GM10266 (cell line): ENCODE data around the gene CENPN.
A peak's percentile ranks its signal among the peaks of the same experiment; 100 is the strongest.

Experiments
- DNase-seq: peaks from one replicate; pipeline ENCODE4 v3.0.0; 2012; ENCODE audit errors: extremely low spot score
- CTCF ChIP-seq: IDR thresholded peaks from 2 replicates; pipeline ENCODE4 v1.5.1; 2012; ENCODE audit warnings: mild to moderate bottlenecking, low read depth; ENCODE audit not compliant: control insufficient read depth, insufficient read depth; ENCODE audit errors: missing control alignments

The CENPN gene

GRCh38 chr16:81006813-81007695 lies at the start of gene CENPN, which contains the start of gene CMC2:
CENPN (plus strand) TSS chr16:81007214; CDS start chr16:81011940, 4,726 bp downstream.
CMC2 (minus strand) TSS chr16:81006885; CDS start chr16:80997394, 9,491 bp downstream.
- TF ChIP-seq CTCF = no peak
- peak; percentile 90 for DNase-seq

DNA sequence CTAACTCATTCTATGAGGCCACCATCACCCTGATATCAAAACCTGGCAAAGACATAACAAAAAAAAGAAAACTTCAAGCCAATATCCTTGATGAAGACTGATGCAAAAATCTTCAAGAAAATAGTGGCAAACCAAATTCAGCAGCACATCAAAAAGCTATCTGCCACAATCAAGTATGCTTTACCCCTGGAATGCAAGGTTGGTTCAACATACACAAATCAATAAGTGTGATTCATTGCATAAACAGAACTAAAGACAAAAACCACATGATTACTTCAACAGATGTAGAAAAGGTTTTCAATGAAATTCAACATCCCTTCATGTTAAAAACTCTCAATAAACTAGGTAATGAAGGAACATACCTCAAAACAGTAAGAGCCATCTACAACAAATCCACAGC lies 48.7 kb upstream of the CENPN start:
- no peak for DNase-seq
- TF ChIP-seq CTCF = no peak

- DNase-seq = no peak
- no peak for TF ChIP-seq CTCF
Observed at GRCh38 chr16:80962879-80963278, 44.1 kb upstream of the CENPN start.

- TF ChIP-seq CTCF = no peak
- no peak for DNase-seq
Observed at GRCh38 chr16:80964351-80964750, 42.7 kb upstream of the CENPN start.

- no peak for DNase-seq
- no peak for TF ChIP-seq CTCF
Observed at GRCh38 chr16:80966617-80967016, 40.4 kb upstream of the CENPN start.

GRCh38 chr16:80968386-80969113 lies 38.5 kb upstream of the CENPN start:
- DNase-seq = no peak
- no peak for TF ChIP-seq CTCF

- no peak for TF ChIP-seq CTCF
- no peak for DNase-seq
Observed at GRCh38 chr16:80969114-80969484, 37.9 kb upstream of the CENPN start.
